Thoracic aorta endothelial cell (primary cell): Measurements from ENCODE around the gene WWC1. TPM values are rescaled to one million over a fixed set of nuclear protein-coding genes. Genes with fewer than 3 reads are reported as not detected.

ENCODE experiments used
- total RNA-seq: library from RNA; depleted of rRNA; stranded (reverse); fragments of >200 nt; gene quantifications from 2 replicates; pipeline ENCODE4 v1.2.3, GENCODE V29; 2012

Gene WWC1
- total RNA-seq, result 0.27 and 0.72 TPM in 2 replicates

DNA sequence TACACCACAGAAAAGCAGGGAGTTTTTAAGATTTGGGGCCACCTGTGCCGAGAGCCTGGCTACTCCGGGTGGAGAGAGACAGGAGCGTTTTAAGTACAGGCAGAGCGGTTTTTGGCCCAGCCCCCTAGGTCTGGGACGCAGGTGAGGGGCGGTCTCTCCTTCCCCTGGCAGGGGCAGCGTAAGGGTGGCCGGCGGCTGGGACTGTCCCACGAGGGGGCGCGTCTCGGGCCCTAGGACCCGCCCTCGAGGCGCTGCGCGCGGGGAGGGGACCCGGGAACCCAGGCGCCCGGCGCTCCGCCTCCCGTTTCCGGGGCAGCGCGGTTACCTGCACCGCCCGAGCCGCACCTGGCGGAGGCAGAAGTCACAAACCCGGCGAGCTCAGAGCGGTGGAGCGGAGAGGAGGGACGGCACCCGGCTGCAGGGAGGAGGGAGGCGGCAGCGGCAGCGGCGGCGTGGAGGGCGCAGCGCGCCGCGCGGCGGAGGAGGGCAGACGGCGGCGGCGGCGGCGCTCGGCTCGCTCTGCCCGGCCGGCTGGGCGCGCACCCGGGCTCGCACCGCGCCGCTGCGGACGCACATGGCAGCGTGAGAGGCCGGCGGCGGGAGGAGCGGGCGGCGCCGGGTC lies at the start of gene WWC1:
Gene WWC1, plus strand, starts transcription at position 304 of the 622 bp plus-strand sequence. CDS start 508 bp downstream, outside the sequence.

DNA sequence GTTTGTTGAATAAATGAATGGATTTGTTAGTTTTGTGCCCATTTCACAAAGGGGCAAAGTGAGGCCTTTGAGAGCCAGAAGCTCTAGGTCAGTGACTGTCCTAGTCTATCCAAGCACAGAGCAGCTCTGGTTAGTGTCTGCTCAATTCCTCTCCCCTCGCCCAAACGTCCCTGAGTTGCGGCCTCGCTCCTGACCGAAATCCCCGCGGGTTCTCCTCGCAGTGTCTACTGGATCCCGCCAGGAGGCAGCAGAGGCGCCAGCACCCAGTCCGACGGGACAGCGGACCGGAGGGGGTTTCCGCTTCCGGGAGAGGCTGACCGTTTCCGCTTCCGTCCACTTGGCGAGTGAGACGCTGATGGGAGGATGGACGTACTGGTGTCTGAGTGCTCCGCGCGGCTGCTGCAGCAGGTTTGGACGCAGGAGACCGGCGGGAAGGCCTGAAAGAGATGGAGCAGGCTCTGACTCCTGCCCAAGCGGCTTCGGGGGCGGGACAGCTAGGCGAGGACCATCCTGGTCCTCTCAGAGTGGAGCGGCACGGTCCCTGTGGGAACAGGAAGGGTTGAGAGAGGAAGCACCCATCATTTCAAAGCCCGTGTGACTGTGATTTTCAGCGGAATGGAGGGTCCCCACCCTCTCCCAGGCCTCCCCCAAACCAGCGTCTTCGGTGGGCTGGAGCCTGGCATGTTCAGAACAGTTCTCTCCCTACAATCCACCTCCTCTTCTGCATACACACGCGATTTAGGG lies 194.9 kb downstream of the WWC1 start, which contains the start of gene RARS1:
Gene RARS1, plus strand, starts transcription at position 336 of the 744 bp plus-strand sequence. Its CDS starts 28 bp downstream, at position 364.

Other genes starting within 250 kb of the WWC1 start
- gene RARS1, start 194.8 kb downstream of the WWC1 start, total RNA-seq, result 274 and 345 TPM in 2 replicates
- 0.07 and 0.27 TPM in 2 replicates for gene FBLL1, start 237.7 kb downstream of the WWC1 start, total RNA-seq